ENCODE results near the gene CSTPP1. TPM values are rescaled to one million over a fixed set of nuclear protein-coding genes. Genes with fewer than 3 reads are reported as not detected.
"Not testable (repeated sequence)": the region's sequence is repeated elsewhere in the genome, so short reads cannot be mapped to it uniquely, and the experiment has no call there.

CSTPP1 gene
- total RNA-seq, 1 donor from 2014 or later, result 58.5 TPM

DNA sequence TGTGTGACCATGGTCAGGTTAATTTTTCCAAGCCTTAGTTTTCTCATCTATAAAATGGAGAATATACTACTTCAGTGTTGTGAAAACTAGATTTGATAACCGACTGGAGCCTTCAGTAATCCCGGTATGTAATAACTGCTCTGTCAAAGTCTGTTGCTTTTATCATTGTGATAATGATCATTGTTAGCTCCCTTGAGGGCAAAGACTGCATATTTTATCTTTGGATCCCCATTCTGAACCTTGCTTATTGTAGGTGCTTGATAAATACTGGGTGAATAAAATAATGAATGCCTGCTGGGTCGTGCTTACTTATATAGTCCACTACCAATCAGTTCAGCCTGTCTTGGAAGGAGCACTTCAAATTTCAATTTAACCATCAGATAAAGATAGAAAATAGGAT is 134.8 kb downstream of the CSTPP1 start:
- no peaks in the 10 kb centered on the region for H3K27me3 Mint-ChIP-seq (ENCODE audit: low read depth)
- H3K9me3 Mint-ChIP-seq, result no peaks in the 10 kb centered on the region

DNA sequence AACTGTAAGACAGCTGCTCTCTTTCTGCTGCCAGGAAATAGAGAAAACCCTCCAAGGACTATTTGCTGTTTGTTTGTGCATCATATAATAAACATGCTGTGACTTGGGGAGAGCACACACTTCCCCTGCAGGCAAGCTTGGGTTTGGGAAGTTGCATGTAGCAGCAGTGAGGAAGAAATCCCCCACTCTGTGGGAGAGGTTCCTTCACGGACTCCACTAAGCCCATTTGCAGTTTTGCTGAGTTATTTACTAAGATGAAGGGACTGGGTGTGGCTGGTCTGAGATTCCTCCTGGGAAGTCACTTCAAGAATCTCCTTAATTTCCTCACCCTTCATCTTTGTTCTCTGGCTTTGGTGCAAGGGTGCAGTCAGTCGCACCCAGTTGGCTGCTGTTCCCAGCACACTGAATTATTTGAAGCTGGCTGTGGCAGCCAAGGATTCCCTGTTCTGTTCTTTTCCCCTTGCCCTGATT is 135.3 kb downstream of the CSTPP1 start:
- TF ChIP-seq, protein P1, sequence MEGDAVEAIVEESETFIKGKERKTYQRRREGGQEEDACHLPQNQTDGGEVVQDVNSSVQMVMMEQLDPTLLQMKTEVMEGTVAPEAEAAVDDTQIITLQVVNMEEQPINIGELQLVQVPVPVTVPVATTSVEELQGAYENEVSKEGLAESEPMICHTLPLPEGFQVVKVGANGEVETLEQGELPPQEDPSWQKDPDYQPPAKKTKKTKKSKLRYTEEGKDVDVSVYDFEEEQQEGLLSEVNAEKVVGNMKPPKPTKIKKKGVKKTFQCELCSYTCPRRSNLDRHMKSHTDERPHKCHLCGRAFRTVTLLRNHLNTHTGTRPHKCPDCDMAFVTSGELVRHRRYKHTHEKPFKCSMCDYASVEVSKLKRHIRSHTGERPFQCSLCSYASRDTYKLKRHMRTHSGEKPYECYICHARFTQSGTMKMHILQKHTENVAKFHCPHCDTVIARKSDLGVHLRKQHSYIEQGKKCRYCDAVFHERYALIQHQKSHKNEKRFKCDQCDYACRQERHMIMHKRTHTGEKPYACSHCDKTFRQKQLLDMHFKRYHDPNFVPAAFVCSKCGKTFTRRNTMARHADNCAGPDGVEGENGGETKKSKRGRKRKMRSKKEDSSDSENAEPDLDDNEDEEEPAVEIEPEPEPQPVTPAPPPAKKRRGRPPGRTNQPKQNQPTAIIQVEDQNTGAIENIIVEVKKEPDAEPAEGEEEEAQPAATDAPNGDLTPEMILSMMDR (conservative IDR thresholded peaks at IDR 0.05), result no peak
- Mint-ChIP-seq H3K9me3 (no peaks in the 10 kb centered on the region), H3K27ac (ENCODE audit: unreplicated experiment) (no peak overlapping the region), H3K4me1 (peaks cover 4% of the 10 kb centered on the region), H3K36me3 (ENCODE audit: low read depth) (peaks cover 2% of the 10 kb centered on the region), H3K27me3 (ENCODE audit: low read depth) (no peaks in the 10 kb centered on the region), H3K4me3 (no peak overlapping the region)
- no peak for DNase-seq (ENCODE audit: low read depth, low spot score)

More for the DNA sequence above, 134.8 kb downstream of the CSTPP1 start:
- TF ChIP-seq, protein P1 (conservative IDR thresholded peaks at IDR 0.05), result no peak
- DNase-seq (ENCODE audit: low read depth, low spot score), result no peak
- Mint-ChIP-seq H3K36me3 (ENCODE audit: low read depth) (peaks cover 2% of the 10 kb centered on the region), H3K27ac (ENCODE audit: unreplicated experiment) (no peak overlapping the region), H3K4me1 (peaks cover 4% of the 10 kb centered on the region), H3K4me3 (no peak overlapping the region)

DNA sequence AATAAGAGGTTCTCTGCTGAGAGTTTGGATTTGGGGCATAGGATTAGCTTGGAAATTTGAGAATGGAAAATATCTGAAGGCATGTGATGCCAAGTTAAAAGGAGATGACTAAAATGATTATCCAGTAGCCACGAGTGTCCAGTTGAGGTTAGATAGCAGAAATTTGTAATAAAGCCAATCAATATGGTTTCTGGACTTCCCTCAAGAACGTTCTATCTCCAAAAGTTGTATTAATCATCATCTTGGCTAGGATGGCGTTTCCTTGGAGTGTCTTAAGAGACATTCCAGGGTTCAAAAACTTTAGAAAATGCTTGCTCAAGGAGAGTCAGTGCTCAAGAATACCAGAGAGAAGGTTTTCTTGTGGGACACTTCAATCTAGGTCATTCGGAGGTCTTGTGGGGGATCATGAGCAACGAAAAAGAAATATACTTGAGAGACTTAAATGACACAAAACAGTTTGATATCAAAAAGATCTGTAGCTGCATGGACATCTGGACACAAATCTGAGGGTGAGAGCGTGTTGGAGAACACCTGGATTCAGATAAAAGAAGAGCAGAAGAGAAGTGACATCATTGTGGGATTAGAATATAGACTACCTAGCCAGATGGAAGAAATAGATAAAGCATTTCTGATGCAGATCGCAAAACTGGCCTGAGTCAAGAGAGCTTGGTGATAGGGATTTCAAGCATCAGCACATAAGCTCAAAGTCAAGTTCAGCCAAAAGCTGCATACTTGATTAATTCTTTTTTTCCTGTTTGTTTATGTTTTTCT is 142.4 kb downstream of the CSTPP1 start:
- TF ChIP-seq, protein P1 (conservative IDR thresholded peaks at IDR 0.05), result no peak
- H3K27ac Mint-ChIP-seq (ENCODE audit: unreplicated experiment), result no peak overlapping the region
- no peaks in the 10 kb centered on the region for H3K4me1 Mint-ChIP-seq
- no peak overlapping the region for H3K4me3 Mint-ChIP-seq
- H3K27me3 Mint-ChIP-seq (ENCODE audit: low read depth), result no peaks in the 10 kb centered on the region
- peaks cover 2% of the 10 kb centered on the region for H3K36me3 Mint-ChIP-seq (ENCODE audit: low read depth)
- no peak for DNase-seq (ENCODE audit: low read depth, low spot score)
- no peaks in the 10 kb centered on the region for H3K9me3 Mint-ChIP-seq

DNA sequence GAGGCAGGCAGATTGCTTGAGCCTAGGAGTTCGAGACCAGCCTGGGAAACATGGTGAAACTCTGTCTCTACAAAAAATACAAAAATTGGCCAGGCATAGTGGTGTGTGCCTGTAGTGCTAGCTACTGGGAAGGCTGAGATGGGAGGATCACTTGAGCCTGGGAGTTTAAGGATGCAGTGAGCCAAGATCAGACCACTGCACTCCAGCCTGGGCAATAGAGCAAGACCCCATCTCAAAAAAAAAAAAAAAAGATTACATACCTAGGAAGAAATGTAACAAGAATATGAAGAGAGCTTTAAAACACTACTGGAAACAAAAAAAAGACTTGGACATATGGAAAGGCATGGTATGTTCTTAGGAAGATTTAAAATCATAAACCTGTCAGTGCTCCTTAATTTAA is 144.2 kb downstream of the CSTPP1 start:
- not testable (repeated sequence) for H3K4me3 Mint-ChIP-seq; H3K9me3 Mint-ChIP-seq; H3K27me3 Mint-ChIP-seq (ENCODE audit: low read depth); H3K4me1 Mint-ChIP-seq; DNase-seq (ENCODE audit: low read depth, low spot score); H3K27ac Mint-ChIP-seq (ENCODE audit: unreplicated experiment); H3K36me3 Mint-ChIP-seq (ENCODE audit: low read depth)

DNA sequence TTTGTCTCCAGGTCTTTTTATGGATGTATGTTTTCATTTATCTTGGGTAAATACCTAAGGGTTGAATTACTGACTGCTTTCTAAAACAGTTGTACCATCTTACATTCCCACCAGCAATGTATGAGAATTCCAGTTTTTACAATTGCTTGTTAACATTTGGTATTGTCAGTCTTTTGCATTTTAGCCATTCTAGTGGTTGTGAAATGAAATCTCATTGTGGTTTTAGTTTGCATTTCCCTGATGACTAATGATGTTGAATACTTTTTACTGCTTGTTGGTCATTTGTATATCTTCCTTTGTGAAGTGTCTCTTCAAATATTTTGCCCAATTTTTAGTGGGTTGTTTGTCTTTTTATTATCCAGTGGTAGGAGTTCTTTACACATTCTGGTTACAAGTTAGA is 147.4 kb downstream of the CSTPP1 start:
- Mint-ChIP-seq H3K4me3 (no peak overlapping the region), H3K36me3 (ENCODE audit: low read depth) (no peaks in the 10 kb centered on the region), H3K4me1 (peaks cover 4% of the 10 kb centered on the region), H3K27me3 (ENCODE audit: low read depth) (no peaks in the 10 kb centered on the region), H3K9me3 (no peaks in the 10 kb centered on the region), H3K27ac (ENCODE audit: unreplicated experiment) (no peak overlapping the region)
- TF ChIP-seq, protein P1 (conservative IDR thresholded peaks at IDR 0.05), result no peak
- DNase-seq (ENCODE audit: low read depth, low spot score), result no peak

DNA sequence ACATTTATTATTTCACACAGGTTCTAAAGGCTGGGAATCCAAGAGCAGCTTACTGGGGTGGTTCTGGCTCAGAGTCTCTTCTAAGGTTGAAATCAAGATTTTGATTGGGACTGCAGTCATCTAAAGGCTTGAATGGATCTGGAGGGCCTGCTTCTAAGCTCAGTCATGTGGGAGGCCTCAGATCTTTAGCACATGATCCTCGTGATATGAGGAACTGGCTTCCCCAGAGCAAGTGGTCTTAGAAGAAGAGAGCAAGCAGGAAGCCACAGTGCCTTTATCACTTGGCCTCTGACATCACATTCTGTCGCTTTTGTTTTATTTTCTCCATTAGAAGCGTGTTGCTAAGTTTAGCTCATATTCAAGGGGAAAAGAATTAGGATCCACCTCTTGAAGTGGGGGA is 151.2 kb downstream of the CSTPP1 start:
- Mint-ChIP-seq H3K27me3 (ENCODE audit: low read depth) (no peaks in the 10 kb centered on the region), H3K9me3 (no peaks in the 10 kb centered on the region), H3K36me3 (ENCODE audit: low read depth) (peaks cover 2% of the 10 kb centered on the region), H3K4me3 (no peak overlapping the region), H3K27ac (ENCODE audit: unreplicated experiment) (no peak overlapping the region), H3K4me1 (peaks cover 4% of the 10 kb centered on the region)
- no peak for DNase-seq (ENCODE audit: low read depth, low spot score)
- TF ChIP-seq, protein P1 (conservative IDR thresholded peaks at IDR 0.05), result no peak

Data from neural crest cell (in vitro differentiated cells).